ENCODE results near the gene MYRIP. TPM values are rescaled to one million over a fixed set of nuclear protein-coding genes. Genes with fewer than 3 reads are reported as not detected.
"Not testable (repeated sequence)": the region's sequence is repeated elsewhere in the genome, so short reads cannot be mapped to it uniquely, and the experiment has no call there.

Gene MYRIP
- total RNA-seq, 3 donors from 2014 or later (not counting 1 experiment from before 2014, with no cell fraction given), result not detected

DNA sequence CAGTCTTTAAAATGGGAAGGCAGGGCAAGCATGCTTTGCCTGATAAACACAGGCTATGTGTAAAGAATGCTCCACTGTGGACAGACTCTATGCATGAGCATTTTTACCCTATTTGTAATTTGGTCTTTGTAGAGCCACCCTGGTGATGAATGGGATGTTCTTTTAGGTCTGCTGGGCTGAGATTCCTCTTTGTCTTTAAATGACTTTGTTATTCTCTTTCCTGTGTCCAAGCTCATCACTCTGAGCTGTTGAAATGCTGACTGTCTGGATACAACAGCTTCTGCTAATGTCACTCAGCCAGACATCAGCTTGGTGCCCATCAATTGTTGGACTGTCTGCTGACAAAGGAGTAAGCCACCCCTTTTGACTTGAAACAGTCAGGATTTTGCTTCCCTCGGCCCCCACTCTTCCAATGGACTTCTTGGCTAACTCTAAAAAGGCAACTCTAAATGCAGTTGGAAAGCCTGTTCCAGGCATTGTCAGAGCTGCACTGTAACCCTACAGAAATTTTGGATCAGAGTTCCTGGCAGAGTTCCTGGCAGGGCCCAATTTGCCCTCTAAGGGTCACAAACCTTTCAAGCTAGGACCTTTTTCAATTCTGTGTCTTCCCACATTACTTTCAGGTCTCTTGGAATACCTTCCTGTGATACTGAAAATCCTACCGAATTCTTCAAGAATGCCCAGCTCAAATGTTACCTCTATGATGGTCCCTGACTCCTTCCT lies 459.6 kb downstream of the MYRIP start:
- DNase-seq (no peak), ATAC-seq (no peak)
- H3K4me3 Mint-ChIP-seq, result no peak overlapping the region
- Histone ChIP-seq H3K27me3 (ENCODE audit: control insufficient read depth, insufficient read depth, low read length) (no peaks in the 10 kb centered on the region), H3K9me3 (ENCODE audit: control insufficient read depth, insufficient read depth, low read length) (no peaks in the 10 kb centered on the region), H3K36me3 (ENCODE audit: control insufficient read depth, insufficient read depth, low read length) (no peaks in the 10 kb centered on the region), H3K27ac (ENCODE audit: low read length) (no peak overlapping the region), H3K4me1 (ENCODE audit: control insufficient read depth, insufficient read depth, low read length) (no peaks in the 10 kb centered on the region), H3K4me3 (ENCODE audit: low read length) (no peak overlapping the region)
- H3K27ac Mint-ChIP-seq, result no peak overlapping the region
- no peak for TF ChIP-seq CTCF (IDR thresholded peaks at IDR 0.05)
- H3K4me1 Mint-ChIP-seq, result no peaks in the 10 kb centered on the region
- intact Hi-C loops (cut with micrococcal nuclease), result no loop called here
- WGBS (ENCODE audit: insufficient coverage), result 89% methylated on average over 2 of the region's 2 CpGs
- H3K36me3 Mint-ChIP-seq, result no peaks in the 10 kb centered on the region
- H3K27me3 Mint-ChIP-seq (ENCODE audit: low read depth in 2 of 2), result peaks cover 0 to 3% of the 10 kb centered on the region in 2 donors
- H3K9me3 Mint-ChIP-seq, result no peaks in the 10 kb centered on the region

DNA sequence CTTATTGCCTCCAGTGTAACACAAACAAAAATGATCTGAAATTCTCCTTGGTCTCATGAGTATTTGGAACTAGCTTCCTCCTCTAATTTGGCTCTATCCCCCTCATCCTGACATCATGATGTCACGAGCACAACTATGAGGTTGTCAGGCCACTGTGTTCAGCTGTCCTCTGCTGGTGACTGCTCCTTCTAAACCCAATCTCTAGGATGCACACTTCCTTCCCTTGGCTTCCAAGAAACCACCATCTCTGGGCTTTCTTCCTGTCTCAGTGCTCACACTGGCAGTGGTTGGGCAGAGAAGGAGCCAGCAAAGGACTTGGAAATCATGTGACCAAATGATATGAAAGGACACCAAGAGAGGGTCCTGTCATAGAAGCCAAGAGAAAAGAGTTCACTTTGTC lies 469.4 kb downstream of the MYRIP start:
- no peak overlapping the region for H3K27ac ChIP-seq (ENCODE audit: low read length)
- DNase-seq (no peak), ATAC-seq (no peak)
- WGBS (ENCODE audit: insufficient coverage), result 0% methylated on average over 1 of the region's 1 CpG
- no peak for TF ChIP-seq CTCF (IDR thresholded peaks at IDR 0.05)
- Mint-ChIP-seq H3K4me1 (no peaks in the 10 kb centered on the region), H3K27me3 (ENCODE audit: low read depth in 2 of 2) (peaks cover 0 to 11% of the 10 kb centered on the region in 2 donors), H3K27ac (no peak overlapping the region), H3K9me3 (no peaks in the 10 kb centered on the region), H3K4me3 (no peak overlapping the region), H3K36me3 (no peaks in the 10 kb centered on the region)
- no peaks in the 10 kb centered on the region for H3K4me1 ChIP-seq (ENCODE audit: control insufficient read depth, insufficient read depth, low read length)
- H3K4me3 ChIP-seq (ENCODE audit: low read length), result no peak overlapping the region
- no peaks in the 10 kb centered on the region for H3K27me3 ChIP-seq (ENCODE audit: control insufficient read depth, insufficient read depth, low read length)
- intact Hi-C loops (cut with micrococcal nuclease), result no loop called here
- H3K36me3 ChIP-seq (ENCODE audit: control insufficient read depth, insufficient read depth, low read length), result no peaks in the 10 kb centered on the region
- no peaks in the 10 kb centered on the region for H3K9me3 ChIP-seq (ENCODE audit: control insufficient read depth, insufficient read depth, low read length)

DNA sequence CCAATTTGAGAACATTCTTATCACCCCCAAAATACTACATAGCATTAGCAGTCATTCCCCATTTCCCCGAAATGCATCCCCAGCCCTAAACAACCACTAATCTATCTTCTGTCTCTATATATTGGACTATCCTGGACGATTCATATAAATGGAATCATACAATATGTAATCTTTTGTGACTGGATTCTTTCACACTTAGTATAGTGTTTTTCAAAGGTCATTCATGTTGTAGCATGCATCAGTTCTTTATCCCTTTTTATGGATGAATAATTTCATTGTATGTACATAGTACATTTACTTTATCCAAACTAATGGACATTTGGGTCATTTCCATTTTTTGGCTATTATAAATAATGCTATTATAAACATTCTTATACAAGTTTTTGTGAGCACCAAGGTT lies 472.6 kb downstream of the MYRIP start:
- Histone ChIP-seq H3K4me1 (ENCODE audit: control insufficient read depth, insufficient read depth, low read length) (no peaks in the 10 kb centered on the region), H3K27ac (ENCODE audit: low read length) (no peak overlapping the region), H3K9me3 (ENCODE audit: control insufficient read depth, insufficient read depth, low read length) (no peaks in the 10 kb centered on the region), H3K4me3 (ENCODE audit: low read length) (no peak overlapping the region), H3K27me3 (ENCODE audit: control insufficient read depth, insufficient read depth, low read length) (no peaks in the 10 kb centered on the region), H3K36me3 (ENCODE audit: control insufficient read depth, insufficient read depth, low read length) (no peaks in the 10 kb centered on the region)
- DNase-seq (no peak), ATAC-seq (no peak)
- intact Hi-C loops (cut with micrococcal nuclease), result no loop called here
- no peak overlapping the region for H3K27ac Mint-ChIP-seq
- no peaks in the 10 kb centered on the region for H3K4me1 Mint-ChIP-seq
- TF ChIP-seq CTCF (IDR thresholded peaks at IDR 0.05), result no peak
- H3K4me3 Mint-ChIP-seq, result no peak overlapping the region
- peaks cover 0 to 6% of the 10 kb centered on the region in 2 donors for H3K27me3 Mint-ChIP-seq (ENCODE audit: low read depth in 2 of 2)
- no peaks in the 10 kb centered on the region for H3K36me3 Mint-ChIP-seq
- 100% methylated on average over 1 of the region's 2 CpGs for WGBS (ENCODE audit: insufficient coverage)
- no peaks in the 10 kb centered on the region for H3K9me3 Mint-ChIP-seq

GRCh38 chr3:40283057-40283456 lies 473.6 kb downstream of the MYRIP start:
- H3K9me3 ChIP-seq (ENCODE audit: control insufficient read depth, insufficient read depth, low read length); H3K4me1 Mint-ChIP-seq; H3K4me1 ChIP-seq (ENCODE audit: control insufficient read depth, insufficient read depth, low read length); H3K27ac Mint-ChIP-seq; H3K27me3 Mint-ChIP-seq (ENCODE audit: low read depth in 2 of 2); H3K9me3 Mint-ChIP-seq; DNase-seq; H3K36me3 ChIP-seq (ENCODE audit: control insufficient read depth, insufficient read depth, low read length); H3K4me3 ChIP-seq (ENCODE audit: low read length); H3K4me3 Mint-ChIP-seq; ATAC-seq; H3K27ac ChIP-seq (ENCODE audit: low read length); H3K36me3 Mint-ChIP-seq; intact Hi-C loops (cut with micrococcal nuclease); H3K27me3 ChIP-seq (ENCODE audit: control insufficient read depth, insufficient read depth, low read length): not testable (repeated sequence)
- 95% methylated on average over 5 of the region's 5 CpGs for WGBS (ENCODE audit: insufficient coverage)
